GM19023 (cell line): ENCODE results near the gene LRIG3.
"Not testable (repeated sequence)": the region's sequence is repeated elsewhere in the genome, so short reads cannot be mapped to it uniquely, and the experiment has no call there.

Experiments used
- ATAC-seq: cut with Tn5 transposase; IDR thresholded peaks from one replicate; pipeline ENCODE4 v1.9.1; 2021; ENCODE audit warnings: mild to moderate bottlenecking, moderate library complexity; ENCODE audit not compliant: unreplicated experiment

Gene LRIG3

DNA sequence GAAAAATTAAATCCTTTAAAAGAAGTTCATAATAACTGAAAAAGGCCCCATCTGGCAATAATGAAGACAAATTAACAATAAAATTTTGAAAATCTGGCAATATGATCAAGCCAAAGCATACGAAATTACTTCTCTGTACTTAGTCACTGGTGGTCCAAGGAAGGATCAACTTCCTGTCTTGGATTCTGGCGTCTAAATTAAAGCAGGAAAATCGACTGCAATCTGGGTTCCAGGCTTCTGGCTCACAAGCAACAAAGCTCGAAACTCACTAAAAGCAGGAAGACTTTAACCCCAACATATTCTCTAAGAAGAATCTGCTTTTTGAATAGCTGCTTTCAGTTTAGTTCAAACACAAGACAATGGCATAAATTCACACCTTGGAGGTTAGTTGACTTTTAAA lies 49.7 kb downstream of the LRIG3 start:
- no peak for ATAC-seq

DNA sequence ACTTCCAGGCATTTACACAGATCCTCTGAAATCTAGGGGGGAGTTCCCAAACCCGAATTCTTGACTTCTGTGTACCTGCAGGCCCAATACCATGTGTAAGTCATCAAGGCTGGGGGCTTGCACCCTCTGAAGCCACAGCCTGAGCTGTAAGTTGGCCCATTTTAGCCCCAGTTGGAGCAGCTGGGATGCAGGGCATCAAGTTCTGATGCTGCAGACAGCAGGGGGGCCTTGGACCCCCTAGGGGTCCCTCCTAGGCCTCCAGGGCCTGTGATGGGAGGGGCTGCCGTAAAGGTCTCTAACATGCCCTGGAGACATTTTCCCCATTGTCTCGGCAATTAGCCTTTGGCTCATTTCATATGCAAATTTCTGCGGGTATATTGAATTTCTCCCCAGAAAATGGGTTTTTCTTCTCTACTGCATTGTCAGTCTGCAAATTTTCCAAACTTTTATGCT lies 59.5 kb downstream of the LRIG3 start:
- ATAC-seq = no peak

DNA sequence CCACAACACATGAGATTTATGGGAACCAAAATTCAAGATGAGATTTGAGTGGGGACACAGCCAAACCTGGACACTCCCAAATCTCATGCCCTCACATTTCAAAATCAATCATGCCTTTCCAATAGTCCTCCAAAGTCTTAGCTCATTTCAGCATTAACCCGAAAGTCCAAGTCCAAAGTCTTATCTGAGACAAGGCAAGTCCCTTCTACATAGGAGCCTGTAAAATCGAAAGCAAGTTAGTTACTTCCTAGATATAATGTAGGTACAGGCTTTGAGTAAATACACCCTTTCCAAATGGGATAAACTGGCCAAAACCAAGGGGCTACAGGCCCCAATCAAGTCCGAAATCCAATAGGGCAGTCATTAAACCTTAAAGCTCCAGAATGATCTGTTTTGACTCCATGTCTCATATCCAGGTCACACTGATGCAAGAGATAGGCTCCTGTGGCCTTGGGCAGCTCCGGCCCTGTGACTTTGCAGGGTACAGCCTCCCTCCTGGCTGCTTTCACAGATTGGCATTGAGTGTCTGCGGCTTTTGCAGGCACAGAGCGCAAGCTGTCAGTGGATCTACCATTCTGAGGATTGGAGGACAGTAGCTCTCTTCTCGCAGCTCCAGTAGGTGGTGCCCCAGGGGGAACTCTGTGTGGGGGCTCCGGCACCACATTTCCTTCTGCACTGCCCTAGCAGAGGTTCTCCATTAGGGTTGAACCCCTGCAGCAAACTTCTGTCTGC lies 60.1 kb downstream of the LRIG3 start:
- ATAC-seq = no peak

DNA sequence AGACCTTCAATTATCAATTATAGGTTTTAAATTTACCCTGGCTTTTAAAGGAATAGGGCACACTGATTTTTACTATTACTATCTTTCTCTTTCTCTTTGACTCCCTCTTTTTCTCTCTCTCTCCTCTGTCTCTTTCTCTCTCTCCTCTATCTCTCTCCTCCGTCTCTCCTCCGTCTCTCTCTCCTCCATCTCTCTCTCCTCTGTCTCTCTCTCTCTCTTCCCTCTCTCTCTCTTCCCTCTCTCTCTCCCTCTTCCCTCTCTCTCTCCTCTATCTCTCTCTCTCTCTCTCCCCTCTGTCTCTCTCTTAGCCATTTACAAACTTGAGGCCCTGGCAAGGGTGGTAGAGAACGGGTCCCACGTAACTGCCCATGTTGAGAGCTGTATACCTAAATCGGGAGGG lies 62.3 kb downstream of the LRIG3 start:
- ATAC-seq = no peak

DNA sequence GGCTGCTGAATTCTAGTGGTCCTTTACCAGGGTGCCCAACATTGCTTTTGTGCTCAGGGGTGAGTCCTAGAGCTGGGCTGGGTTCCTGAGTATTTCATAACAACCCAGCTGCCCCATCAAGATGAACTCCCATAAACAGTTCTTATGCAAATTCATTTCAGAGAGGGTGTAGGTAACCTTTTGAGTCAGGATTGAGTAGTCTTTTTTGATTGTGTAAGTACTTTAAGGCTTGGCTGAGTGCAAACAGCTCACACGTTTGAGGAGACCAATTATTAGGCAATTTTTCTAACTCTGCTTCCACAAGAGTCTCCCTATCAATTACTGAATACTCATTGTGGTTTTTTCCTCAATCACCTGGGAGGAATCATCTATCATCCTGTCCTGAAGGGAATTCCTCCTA lies 63.1 kb downstream of the LRIG3 start:
- not testable (repeated sequence) for ATAC-seq

DNA sequence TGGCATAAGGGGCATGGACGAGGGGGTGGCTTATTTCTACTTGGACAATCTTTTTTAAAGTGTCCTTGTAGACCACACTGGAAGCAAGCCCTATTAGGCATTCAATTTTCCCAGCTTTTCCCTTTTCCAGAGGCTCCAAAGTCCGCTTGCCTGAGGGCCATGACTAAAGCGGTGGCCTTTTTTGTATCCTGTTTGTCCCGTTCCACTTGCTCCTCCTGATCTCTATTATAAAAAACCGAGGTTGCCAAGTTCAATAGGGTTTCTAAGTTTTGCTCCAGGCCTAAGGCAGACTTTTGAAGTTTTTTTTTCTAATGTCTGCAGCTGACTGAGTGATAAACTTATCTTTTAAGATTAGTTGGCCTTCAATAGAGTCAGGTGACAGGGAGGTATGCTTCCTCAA lies 64.7 kb downstream of the LRIG3 start:
- ATAC-seq = not testable (repeated sequence)

DNA sequence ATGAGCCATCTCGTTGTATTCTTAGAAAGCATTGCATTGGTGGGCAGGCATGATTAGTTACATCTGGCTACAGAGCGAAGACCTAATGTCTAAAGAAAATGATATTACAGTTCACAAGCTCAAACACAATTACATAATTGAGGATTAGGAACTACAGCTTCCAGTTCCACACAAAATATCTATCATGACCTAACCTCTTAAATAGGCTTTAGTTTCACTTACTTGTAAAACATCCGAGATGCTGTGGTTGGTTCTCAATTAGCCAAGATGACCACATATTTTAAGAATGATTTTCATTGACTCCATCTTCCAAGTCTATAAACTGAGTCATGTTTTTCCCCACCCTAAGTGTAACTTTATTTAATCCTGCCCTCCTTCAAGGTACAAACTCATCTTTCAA lies 69.5 kb downstream of the LRIG3 start:
- no peak for ATAC-seq

DNA sequence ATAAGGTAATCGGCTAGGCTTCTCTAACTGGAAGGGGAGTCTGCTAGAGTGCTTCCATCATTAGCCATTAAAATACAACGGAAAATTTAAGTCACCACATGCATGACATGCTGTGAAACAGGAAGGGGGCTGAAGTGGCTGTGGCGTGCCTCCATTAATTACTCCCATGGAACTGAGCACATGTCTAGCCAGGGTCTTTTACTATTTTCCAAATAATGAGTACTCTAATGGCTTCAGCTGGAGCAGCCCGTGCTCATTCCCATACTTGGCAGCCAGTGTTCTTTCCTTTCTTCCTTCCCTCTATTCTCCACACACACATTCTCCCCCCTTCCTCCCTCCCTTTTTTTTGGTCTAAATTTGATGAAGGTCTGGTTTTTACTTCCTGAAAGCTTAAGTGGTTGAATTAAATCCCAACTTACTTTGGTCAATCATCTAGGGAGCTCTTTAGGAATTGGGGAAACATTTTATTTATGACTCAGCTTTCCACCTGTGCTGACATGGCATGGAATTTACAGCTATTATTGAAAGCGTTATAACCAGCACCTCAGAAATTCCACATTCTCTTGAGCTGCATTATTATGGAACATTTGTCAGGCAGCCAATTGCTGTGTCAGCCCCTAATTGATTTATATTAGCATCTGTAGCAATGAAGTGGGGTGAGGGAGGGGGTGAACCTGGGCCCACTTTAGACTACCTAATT lies 72.3 kb downstream of the LRIG3 start:
- no peak for ATAC-seq

DNA sequence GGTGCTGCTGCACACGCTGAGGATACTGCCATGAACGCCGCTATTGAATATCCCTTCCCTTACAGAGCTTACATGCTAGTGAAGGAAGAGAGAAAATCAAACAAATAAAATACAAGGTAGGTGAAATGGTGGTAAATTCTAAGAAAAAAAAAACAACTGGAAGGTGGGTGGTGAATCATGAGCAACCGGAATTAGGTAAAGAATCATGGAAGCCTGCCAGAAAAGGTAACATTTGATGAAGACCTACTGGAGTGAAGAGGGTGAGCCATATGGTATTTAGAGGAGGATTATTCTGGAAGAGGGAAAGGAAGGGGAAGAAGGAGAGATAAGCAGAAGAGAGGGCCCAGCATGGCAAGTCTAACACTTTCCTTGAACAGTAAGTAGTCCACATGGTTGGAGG lies 76.1 kb downstream of the LRIG3 start:
- no peak for ATAC-seq

DNA sequence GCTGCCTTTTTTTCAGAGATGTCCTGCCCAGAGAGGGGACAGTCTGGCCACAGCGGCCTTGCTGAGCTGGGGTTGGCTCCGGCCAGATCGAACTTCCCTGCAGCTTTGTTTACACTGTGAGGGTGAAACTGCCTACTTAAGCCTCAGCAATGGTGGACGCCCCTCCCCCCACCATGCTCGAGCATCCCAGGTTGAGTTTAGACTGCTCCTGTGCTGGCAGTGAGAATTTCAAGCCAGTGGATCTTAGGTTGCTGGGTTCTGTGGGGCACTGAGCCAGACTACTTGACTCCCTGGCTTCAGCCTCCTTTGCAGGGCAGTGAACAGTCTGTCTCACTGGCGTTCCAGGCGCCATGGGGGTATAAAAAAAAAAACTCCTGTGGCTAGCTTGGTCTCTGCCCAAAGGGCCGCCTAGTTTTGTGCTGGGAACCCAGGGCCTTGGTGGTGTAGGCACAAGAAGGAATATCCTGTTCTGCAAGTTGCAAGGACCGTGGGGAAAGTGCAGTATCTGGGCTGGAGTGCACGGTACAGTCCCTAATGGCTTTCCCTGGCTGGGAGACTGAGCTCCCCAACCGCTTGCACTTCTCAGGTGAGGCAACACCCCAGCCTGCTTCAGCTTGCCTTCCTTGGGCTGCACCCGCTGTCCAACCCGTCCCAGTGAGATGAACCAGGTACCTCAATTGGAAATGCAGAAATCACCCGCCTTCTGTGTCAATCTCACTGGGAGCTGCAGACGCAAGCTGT lies 79.1 kb downstream of the LRIG3 start:
- no peak for ATAC-seq

DNA sequence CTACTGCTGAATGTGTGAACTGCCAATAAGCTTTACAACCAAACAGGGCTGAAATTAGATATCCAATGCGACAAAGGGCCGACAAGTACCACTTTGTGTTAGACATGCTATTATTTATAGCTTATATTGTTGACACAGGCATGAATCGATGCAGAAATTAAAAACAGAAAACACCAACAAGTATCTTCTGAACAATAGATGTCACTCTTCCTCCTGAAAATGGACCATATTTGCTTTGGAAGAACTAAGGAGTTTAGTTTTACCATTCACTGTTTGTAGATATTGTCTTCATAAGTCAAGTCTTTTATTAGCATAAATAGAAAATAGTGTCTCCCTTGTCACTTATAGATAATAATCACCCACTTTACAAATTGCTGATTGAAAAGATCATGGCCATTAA lies 86.5 kb downstream of the LRIG3 start:
- no peak for ATAC-seq

DNA sequence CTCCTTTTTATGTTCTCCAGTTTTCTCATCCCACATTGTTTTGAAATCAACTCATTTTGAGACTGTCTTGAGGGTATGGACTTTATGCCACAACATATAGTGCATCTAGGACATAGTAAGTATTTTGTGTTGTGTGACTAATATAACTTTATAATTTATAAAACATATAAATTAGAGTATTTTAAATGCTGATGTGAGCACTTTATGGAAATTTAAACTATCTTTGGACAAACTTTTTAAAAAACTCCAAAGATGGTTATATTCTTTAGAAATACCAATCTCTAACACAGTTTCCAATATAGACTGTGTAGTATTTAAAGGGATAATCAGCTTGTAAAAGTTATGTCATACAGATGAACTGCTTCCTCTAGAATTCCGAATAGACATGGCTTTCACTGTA lies 87.4 kb downstream of the LRIG3 start:
- ATAC-seq = no peak
